C4-2B (cell line): ENCODE measurements around the gene GLB1L3.

Source experiments
- H3K27ac ChIP-seq: fragments of 450-650 bp; 2 replicates; pipeline ENCODE4 v1.5.1; 2017
- ZFX ChIP-seq: fragments of 450-650 bp; IDR thresholded peaks from 2 replicates; pipeline ENCODE4 v1.6.1; 2017
- TF ChIP-seq, protein P1 (sequence below): fragments of 450-650 bp; conservative IDR thresholded peaks from 2 replicates; pipeline ENCODE4 v1.5.1; 2017; ENCODE audit warnings: mild to moderate bottlenecking

Gene GLB1L3

DNA sequence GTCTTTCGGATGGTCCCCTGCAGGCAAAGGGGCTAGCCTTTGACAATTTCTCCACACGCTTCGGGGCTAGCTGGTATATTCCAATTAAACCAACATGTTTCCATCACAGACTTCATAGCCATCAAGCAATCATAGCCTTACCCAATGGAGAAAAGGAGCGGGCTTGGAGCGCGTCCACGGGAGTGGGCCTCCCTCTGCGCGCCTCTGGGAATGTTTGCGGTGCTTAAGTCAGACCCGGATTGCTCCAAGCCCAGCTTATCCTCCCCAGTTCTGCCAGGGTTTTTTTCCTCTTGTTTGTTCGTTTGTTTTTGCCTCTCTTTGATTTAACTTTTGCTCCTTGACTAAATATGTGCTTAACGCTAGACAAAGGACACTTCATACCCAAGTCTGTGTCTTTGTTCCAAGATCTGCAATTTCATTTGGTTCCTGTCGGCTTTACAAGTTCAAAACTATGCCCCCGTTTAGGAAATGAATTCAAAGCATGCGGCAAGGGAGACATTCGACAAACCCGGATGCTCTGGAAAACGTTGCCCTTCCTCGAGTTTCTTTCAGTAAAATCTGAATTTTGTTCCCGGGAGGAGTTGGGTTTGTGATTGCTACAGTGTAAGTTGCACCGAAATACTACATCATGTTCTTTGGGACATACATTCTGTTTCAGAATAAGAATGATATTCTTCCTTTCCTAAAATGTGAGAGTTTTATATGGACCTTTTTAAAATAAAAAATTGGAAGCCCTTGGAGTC is 54.6 kb downstream of the GLB1L3 start:
- H3K27ac ChIP-seq = no peak overlapping the region
- TF ChIP-seq, protein P1, sequence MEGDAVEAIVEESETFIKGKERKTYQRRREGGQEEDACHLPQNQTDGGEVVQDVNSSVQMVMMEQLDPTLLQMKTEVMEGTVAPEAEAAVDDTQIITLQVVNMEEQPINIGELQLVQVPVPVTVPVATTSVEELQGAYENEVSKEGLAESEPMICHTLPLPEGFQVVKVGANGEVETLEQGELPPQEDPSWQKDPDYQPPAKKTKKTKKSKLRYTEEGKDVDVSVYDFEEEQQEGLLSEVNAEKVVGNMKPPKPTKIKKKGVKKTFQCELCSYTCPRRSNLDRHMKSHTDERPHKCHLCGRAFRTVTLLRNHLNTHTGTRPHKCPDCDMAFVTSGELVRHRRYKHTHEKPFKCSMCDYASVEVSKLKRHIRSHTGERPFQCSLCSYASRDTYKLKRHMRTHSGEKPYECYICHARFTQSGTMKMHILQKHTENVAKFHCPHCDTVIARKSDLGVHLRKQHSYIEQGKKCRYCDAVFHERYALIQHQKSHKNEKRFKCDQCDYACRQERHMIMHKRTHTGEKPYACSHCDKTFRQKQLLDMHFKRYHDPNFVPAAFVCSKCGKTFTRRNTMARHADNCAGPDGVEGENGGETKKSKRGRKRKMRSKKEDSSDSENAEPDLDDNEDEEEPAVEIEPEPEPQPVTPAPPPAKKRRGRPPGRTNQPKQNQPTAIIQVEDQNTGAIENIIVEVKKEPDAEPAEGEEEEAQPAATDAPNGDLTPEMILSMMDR = no peak
- TF ChIP-seq ZFX = no peak

DNA sequence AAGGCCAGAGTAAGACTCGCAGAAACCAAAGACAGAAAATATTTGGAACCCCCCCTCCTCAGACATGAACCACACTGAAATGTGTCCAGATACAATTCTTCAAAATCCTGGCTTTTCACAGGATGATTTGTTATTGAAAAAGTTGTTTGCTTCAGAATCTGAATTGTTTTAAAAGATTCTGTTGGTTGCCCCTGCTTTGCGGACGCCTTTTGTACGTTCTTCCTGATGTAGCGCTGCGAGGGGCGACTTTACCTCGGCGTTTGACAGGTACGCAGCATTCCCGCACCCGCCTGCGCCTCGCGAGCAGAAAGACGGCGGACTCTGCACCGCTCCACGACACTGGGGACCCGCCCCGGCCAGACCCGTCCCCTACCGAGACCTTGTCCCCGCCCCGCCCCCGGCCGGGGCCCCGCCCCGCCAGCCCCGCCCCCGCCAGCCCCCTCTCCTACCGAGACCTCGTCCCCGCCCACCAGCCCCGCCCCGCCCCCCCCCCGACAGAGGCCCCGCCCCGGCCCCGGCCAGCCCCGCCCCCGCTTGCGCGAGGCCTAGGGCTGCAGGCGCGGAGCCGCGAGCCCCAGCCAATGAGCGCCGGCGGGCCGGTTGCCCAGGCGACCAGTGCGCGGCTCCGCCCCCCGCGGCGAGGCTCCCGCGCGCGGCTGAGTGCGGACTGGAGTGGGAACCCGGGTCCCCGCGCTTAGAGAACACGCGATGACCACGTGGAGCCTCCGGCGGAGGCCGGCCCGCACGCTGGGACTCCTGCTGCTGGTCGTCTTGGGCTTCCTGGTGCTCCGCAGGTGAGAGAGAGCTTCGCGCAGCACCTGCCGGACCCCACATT is 55.4 kb downstream of the GLB1L3 start, which contains the start of gene GLB1L2:
Gene GLB1L2 (plus strand): TSS at position 635 of the 835 bp plus-strand sequence. CDS start 74 bp downstream, at position 709.
- H3K27ac ChIP-seq = peak within 1 kb of the TSS; percentile 64
- TF ChIP-seq ZFX = no peak; the same call in 1 of the 2 replicates
- TF ChIP-seq, protein P1 = no peak

DNA sequence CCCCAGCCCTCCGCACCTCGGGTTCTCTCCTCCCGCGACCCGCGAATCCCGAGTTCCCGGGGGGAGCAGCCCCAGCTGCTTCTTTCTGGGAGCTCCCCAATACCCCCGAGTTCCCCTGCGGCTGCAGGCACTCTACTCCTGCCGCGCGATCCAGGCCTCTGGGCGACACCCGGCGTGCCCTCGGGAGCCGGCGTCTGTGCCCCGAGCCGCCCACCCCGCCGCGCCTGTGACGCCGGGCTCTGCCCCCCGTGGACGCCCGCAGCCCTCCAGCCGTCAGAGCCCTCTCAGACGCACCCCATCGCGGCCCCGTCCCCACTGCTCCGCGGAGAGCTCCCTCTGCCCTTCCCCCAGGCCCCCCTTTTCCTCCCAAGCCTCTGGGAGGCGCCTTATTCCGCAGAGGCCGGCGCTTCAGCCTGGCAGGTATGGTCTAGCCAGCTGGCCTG is 56.0 kb downstream of the GLB1L3 start:
- peak overlapping the region; percentile 64 for H3K27ac ChIP-seq
- TF ChIP-seq ZFX = peak; percentile 42
- TF ChIP-seq, protein P1 = peak; percentile 44

DNA sequence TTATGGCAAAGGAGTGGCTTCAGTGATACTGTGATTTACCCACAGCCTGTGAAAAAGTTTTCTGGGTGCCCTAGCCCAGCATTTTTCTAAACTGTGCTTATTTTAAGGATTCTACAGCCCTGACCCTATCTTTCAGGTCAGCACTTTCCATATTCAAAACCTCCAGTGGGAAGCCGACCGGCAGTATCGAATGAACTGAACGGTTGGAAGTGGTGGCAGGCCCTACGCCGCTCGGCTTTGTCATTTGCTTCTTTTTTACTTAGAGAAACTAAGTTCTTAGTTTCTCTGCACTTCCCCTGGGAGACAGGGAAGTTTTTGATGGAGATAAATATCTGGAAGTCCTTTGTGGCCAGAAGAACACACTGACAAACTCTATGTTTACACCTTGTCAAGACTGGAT is 56.6 kb downstream of the GLB1L3 start:
- TF ChIP-seq, protein P1 = no peak
- TF ChIP-seq ZFX = no peak
- peak overlapping the region; percentile 64 for H3K27ac ChIP-seq

DNA sequence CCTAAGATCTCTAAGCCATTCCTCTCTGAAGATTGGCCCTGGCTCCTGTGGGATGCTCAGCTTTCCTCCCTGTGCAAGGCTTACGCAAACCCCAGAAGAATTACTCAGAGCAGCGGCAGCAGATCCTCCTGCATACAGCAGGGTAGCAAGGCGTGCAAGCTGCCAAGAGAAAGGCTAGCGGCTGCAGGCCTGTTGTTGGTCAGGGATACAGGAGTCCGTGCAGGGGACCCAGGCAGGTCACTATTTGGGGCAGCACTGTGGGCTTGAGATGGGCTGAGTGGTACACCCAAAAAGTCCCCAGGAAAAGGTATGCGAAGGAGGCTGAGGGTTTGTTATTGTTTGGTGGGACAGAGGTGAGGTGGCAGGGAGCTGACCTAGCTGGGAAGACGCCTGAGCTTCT is 57.1 kb downstream of the GLB1L3 start:
- TF ChIP-seq ZFX = no peak
- TF ChIP-seq, protein P1 = no peak
- H3K27ac ChIP-seq = no peak overlapping the region

DNA sequence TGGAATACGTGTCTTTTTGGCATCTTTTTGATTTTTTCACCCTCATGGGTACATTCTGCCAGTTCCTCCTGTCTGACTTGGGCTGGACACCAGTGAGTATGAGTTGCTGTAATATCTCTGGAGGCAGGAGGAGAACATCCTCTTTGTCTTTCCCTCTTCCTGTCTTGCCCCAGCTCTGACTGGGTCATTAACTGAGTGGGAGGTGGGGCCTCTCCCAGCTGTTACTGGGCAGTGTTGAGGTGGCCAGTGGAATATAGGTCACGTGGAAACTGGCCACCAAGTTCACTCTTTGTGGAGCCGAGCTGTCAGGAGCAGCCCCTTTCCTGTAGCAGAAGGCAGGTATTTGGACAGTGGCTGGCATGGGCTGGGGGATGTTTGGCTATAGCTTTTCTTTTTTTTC is 57.8 kb downstream of the GLB1L3 start:
- no peak for TF ChIP-seq ZFX
- TF ChIP-seq, protein P1 = no peak
- no peak overlapping the region for H3K27ac ChIP-seq
